Ovary (tissue), 9 donors: ENCODE results near the gene SUN1. TPM values are rescaled to one million over a fixed set of nuclear protein-coding genes. Genes with fewer than 3 reads are reported as not detected.
A peak's percentile ranks its signal among the peaks of the same experiment; 100 is the strongest.

ENCODE experiments used
- DNase-seq, 5 donors: peaks; one replicate each; pipeline ENCODE4 v3.0.0-alpha.2; 2019 to 2020
- H3K27ac ChIP-seq, 2 donors: fragments of 200-600 bp; one replicate each; pipeline versions ENCODE4 v1.5.1 to v1.8.0; 2019 to 2022
- H3K27me3 ChIP-seq: fragments of 200-600 bp; one replicate; pipeline ENCODE4 v1.8.0; 2022
- H3K36me3 ChIP-seq: fragments of 200-600 bp; sonication (generic); one replicate; pipeline ENCODE4 v1.5.1; 2019
- H3K4me1 ChIP-seq: one replicate; pipeline ENCODE4 v1.8.1; 2013; ENCODE audit warnings: mild to moderate bottlenecking, moderate library complexity; ENCODE audit not compliant: insufficient read depth
- H3K4me3 ChIP-seq: fragments of 200-600 bp; sonication (generic); one replicate; pipeline ENCODE4 v1.5.1; 2017
- H3K9me3 ChIP-seq, 2 donors: fragments of 200-600 bp in 1 of 2; sonication (generic) in 1 of 2; one replicate each; pipeline versions ENCODE4 v1.5.1 to v1.8.1; 2013 to 2019; ENCODE audit warnings: mild to moderate bottlenecking in 1 of 2, moderate library complexity in 1 of 2
- CTCF ChIP-seq, 3 donors: fragments of 450-650 bp in 2 of 3; fragments of 200-600 bp in 1 of 3; IDR thresholded peaks; one replicate each; pipeline versions ENCODE4 v1.5.1 to v1.8.0; 2016 to 2022; ENCODE audit warnings: antibody characterized with exemption in 3 of 3, mild to moderate bottlenecking in 1 of 3
- EP300 ChIP-seq: sonication (generic); formaldehyde crosslinking; IDR thresholded peaks from one replicate; pipeline ENCODE4 v1.6.1; 2017; ENCODE audit warnings: antibody characterized with exemption
- POLR2A ChIP-seq: fragments of 450-650 bp; IDR thresholded peaks from one replicate; pipeline ENCODE4 v1.6.1; 2017; ENCODE audit warnings: antibody characterized with exemption, mild to moderate bottlenecking, moderate library complexity
- WGBS, 3 donors: extraction: QIAGEN DNeasy Blood & Tissue Kit in 1 of 3; methylation state at CpG; one replicate each; pipeline versions ENCODE4 v1.1.5 to v1.1.7; 2013 to 2017; 5-methylcytosine and 5-hydroxymethylcytosine counted together
- intact Hi-C, 4 donors: fragments of 100-400 bp; cut with DNase I; formaldehyde crosslinking; loops; one replicate each; pipeline versions ENCODE4 v1.11.0 to v1.15.1; 2022 to 2023
- polyA plus RNA-seq, 2 donors: library from polyadenylated mRNA; stranded (reverse); fragments of 200-250 nt in 1 of 2; fragments of 350-450 nt in 1 of 2; fragmentation: Illumina TruSeq in 1 of 2; extraction: RNeasy Lipid Tissue Mini Kit (QIAGEN cat#74804) in 1 of 2; gene quantifications; one replicate each; pipeline ENCODE4 v1.2.3, GENCODE V29; 2013 to 2014
- total RNA-seq, 7 donors: library from RNA; depleted of rRNA in 2 of 7; stranded (reverse); fragments of >200 nt in 2 of 7; fragmentation: NEBNext Ultra II Directional in 3 of 7; extraction: Animal tissue kit (Norgen Biotek cat#: 25700) in 3 of 7; gene quantifications; one replicate each; pipeline versions ENCODE4 v1.1.0 to v1.2.4, GENCODE V29; 2016 to 2023
- donor health status: DM: no; HTN: no; CAD: no; lungs with moderate emphysema.
- donor health status: DM: no; HTN: no; CAD: no.
- donor health status: Bipolar disorder and iron deficiency.
- donor health status: DM: yes; HTN: yes; CAD: no.
- donor health status: DM: no; HTN: no; CAD: no.
- donor health status: DM: yes; HTN: yes; CAD: no.

SUN1 gene
- total and polyA plus RNA-seq, 9 donors, result 100 to 196 (median 143) TPM

- no peak overlapping the region for H3K4me3 ChIP-seq
- H3K27ac ChIP-seq, result no peak overlapping the region
- H3K9me3 ChIP-seq, result no peaks in the 10 kb centered on the region
- peaks cover 14% of the 10 kb centered on the region for H3K4me1 ChIP-seq
- WGBS, 3 donors, result 89 to 95% (median 93%) methylated on average over 16 of the region's 16 CpGs
- TF ChIP-seq POLR2A, result no peak
- TF ChIP-seq CTCF (IDR thresholded peaks at IDR 0.05), result no peak
- no peak for TF ChIP-seq EP300
- intact Hi-C loops, result no loop called here
- no peak for DNase-seq
- H3K27me3 ChIP-seq, result no peaks in the 10 kb centered on the region
- no peaks in the 10 kb centered on the region for H3K36me3 ChIP-seq
These were observed 30.8 kb downstream of the SUN1 start for GRCh38 chr7:863106-863505.

- no peaks in the 10 kb centered on the region for H3K27me3 ChIP-seq
- DNase-seq, result no peak
- intact Hi-C loops, result loop anchor here in 1 of 4 donors (5.0 kb wide), 2 partner anchors 34 to 79 kb away; partner anchors contain the start of gene SUN1
- 90 to 93% (median 92%) methylated on average over 25 of the region's 25 CpGs for WGBS, 3 donors
- H3K4me1 ChIP-seq, result peaks cover 19% of the 10 kb centered on the region
- H3K9me3 ChIP-seq, result no peaks in the 10 kb centered on the region
- no peaks in the 10 kb centered on the region for H3K36me3 ChIP-seq
- no peak overlapping the region for H3K4me3 ChIP-seq
- no peak for TF ChIP-seq EP300
- TF ChIP-seq POLR2A, result no peak
- TF ChIP-seq CTCF (IDR thresholded peaks at IDR 0.05), result no peak
- peak overlapping the region; percentile 45 to 81 for H3K27ac ChIP-seq
These were observed 33.6 kb downstream of the SUN1 start for GRCh38 chr7:865921-866320.

- peak; percentile 60 to 88 (median 76) for DNase-seq
- H3K4me1 ChIP-seq, result peaks cover 19% of the 10 kb centered on the region
- WGBS, 3 donors, result 34 to 47% (median 39%) methylated on average over 18 of the region's 18 CpGs
- no peaks in the 10 kb centered on the region for H3K9me3 ChIP-seq
- H3K27me3 ChIP-seq, result no peaks in the 10 kb centered on the region
- peak overlapping the region; percentile 81 to 85 for H3K27ac ChIP-seq
- TF ChIP-seq EP300 (peak; percentile 34), POLR2A (no peak)
- no peak overlapping the region for H3K4me3 ChIP-seq
- no peaks in the 10 kb centered on the region for H3K36me3 ChIP-seq
- intact Hi-C loops, result loop anchor here in 1 of 4 donors (5.0 kb wide), 2 partner anchors 35 to 80 kb away; partner anchors contain the start of gene SUN1
These were observed 34.7 kb downstream of the SUN1 start for GRCh38 chr7:867001-867405.

- peak; percentile 36 to 70 (median 60) for DNase-seq
- Histone ChIP-seq H3K36me3 (no peaks in the 10 kb centered on the region), H3K27ac (peak overlapping the region; percentile 81 to 85), H3K9me3 (no peaks in the 10 kb centered on the region), H3K4me3 (no peak overlapping the region), H3K27me3 (no peaks in the 10 kb centered on the region), H3K4me1 (peaks cover 19% of the 10 kb centered on the region)
- intact Hi-C loops, result loop anchor here in 1 of 4 donors (5.0 kb wide), 2 partner anchors 35 to 80 kb away; partner anchors contain the start of gene SUN1
- TF ChIP-seq CTCF (IDR thresholded peaks at IDR 0.05) (no peak), EP300 (no peak), POLR2A (no peak)
- 56 to 58% (median 58%) methylated on average over 22 of the region's 22 CpGs for WGBS, 3 donors
These were observed 35.3 kb downstream of the SUN1 start for GRCh38 chr7:867406-868188.

GRCh38 chr7:868189-868486, 35.9 kb downstream of the SUN1 start:
- WGBS, 3 donors, result 83 to 88% (median 88%) methylated on average over 17 of the region's 17 CpGs
- no peak for TF ChIP-seq EP300
- TF ChIP-seq POLR2A, result no peak
- no peak for TF ChIP-seq CTCF (IDR thresholded peaks at IDR 0.05)
- intact Hi-C loops, result loop anchor here in 1 of 4 donors (5.0 kb wide), 2 partner anchors 36 to 81 kb away; partner anchors contain the start of gene SUN1
- Histone ChIP-seq H3K4me1 (peaks cover 19% of the 10 kb centered on the region), H3K9me3 (no peaks in the 10 kb centered on the region), H3K27ac (peak overlapping the region; percentile 81 to 85), H3K27me3 (no peaks in the 10 kb centered on the region), H3K4me3 (no peak overlapping the region), H3K36me3 (no peaks in the 10 kb centered on the region)
- no peak for DNase-seq
